GM20000 (cell line): ENCODE measurements around the gene MYDGF.
"Not testable (repeated sequence)": the region's sequence is repeated elsewhere in the genome, so short reads cannot be mapped to it uniquely, and the experiment has no call there.

Experiments used
- DNase-seq: peaks from one replicate; pipeline ENCODE4 v3.0.0; 2012; ENCODE audit warnings: low spot score
- TF ChIP-seq, protein P1 (sequence below): IDR thresholded peaks from 2 replicates; pipeline ENCODE4 v1.5.1; 2012; ENCODE audit warnings: mild to moderate bottlenecking, control low read depth; ENCODE audit errors: extremely low read depth, missing control alignments

The MYDGF gene

DNA sequence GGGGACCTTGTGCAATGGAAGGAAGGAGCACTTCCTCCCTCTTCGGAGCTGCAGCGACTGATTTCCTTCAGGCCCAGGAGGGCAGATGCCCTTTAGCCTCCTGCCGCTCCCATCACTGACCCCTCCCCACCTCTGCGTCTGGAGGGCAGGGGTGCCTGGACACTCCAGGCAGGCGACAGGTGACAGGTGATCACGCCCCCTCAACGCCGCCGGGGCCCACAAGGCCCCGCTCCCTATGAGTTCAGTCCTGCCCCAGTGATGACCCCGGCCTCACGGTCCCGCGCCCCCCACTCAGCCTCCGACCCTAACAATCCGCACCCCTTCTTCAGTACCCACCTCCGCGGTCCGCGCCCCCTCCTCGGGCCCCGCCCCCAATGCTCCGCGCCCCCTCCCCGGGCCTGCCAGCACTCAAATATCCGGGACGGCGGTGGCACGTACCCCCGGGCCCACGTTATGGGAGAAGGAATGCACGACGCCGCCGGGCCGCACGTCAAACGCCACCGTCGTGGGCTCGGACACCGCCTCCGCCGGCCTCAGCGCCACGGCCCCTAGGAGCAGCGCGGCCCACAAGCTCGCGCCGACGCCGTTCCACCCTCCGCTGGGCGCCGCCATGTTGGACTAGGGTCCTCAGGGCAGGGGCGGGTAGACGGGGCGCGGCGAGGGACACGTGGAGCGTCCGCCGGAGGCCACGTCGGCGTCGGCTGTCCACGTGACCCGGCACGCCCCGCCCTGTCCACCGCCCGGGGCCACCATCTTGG lies at the start of gene MYDGF:
MYDGF (minus strand) TSS at position 620 of the 758 bp plus-strand sequence; CDS start at position 612, 8 bp downstream.
- TF ChIP-seq, protein P1, sequence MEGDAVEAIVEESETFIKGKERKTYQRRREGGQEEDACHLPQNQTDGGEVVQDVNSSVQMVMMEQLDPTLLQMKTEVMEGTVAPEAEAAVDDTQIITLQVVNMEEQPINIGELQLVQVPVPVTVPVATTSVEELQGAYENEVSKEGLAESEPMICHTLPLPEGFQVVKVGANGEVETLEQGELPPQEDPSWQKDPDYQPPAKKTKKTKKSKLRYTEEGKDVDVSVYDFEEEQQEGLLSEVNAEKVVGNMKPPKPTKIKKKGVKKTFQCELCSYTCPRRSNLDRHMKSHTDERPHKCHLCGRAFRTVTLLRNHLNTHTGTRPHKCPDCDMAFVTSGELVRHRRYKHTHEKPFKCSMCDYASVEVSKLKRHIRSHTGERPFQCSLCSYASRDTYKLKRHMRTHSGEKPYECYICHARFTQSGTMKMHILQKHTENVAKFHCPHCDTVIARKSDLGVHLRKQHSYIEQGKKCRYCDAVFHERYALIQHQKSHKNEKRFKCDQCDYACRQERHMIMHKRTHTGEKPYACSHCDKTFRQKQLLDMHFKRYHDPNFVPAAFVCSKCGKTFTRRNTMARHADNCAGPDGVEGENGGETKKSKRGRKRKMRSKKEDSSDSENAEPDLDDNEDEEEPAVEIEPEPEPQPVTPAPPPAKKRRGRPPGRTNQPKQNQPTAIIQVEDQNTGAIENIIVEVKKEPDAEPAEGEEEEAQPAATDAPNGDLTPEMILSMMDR = no peak
- DNase-seq = peak; percentile 100

DNA sequence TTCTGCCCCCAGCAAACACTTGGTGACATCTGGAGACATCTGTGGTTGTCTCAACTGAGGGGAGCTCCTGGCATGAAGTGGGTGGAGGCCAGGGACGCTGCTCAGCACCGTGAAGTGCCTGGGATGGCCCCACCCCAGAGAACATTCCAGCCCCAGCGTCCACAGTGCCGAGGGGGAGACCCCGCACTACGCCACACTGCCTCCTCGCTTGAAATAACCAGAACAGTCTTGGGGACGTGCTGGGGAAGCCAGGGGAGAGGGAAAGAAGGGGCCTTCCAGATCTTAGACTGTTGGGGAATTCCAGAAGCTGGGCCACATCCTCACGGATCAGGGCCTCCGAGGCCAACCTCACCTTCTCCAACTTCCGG lies 49.3 kb upstream of the MYDGF start:
- TF ChIP-seq, protein P1 = no peak
- DNase-seq = no peak

DNA sequence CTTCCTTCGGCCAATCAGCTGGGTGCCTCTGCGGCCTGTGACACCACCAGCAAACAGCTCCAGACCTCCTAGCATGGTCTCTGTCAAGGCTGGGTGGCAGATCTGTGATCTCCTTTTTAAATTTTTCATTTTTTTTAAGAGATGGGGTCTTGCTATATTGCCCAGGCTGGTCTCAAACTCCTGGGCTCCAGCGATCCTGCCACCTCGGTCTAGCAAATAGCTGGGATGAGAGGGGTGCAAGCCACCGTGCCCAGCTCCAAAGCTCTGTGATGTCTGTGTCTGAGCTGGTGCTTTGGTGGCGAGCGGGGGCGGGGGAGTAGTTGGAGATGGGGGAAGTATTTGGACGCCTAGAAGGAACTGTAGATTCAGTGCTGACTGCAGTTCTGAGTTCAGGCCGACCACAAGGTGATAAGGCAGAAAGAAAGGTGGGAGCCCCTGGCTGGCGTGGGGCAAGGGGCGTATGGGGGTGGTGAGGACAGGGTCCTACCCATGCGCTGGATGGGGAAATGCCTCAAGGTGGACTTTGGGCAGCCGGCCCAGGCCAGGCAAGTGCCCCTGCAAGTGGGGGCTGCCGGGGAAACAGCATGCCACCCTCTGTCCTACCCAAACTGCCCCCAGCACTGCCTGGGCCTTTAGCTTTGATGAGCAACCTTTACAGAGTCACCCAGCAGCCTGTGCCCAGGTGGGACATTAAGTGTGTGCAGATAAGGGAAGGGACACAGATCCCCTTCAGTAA lies 48.0 kb upstream of the MYDGF start:
- TF ChIP-seq, protein P1 = no peak
- DNase-seq = no peak

DNA sequence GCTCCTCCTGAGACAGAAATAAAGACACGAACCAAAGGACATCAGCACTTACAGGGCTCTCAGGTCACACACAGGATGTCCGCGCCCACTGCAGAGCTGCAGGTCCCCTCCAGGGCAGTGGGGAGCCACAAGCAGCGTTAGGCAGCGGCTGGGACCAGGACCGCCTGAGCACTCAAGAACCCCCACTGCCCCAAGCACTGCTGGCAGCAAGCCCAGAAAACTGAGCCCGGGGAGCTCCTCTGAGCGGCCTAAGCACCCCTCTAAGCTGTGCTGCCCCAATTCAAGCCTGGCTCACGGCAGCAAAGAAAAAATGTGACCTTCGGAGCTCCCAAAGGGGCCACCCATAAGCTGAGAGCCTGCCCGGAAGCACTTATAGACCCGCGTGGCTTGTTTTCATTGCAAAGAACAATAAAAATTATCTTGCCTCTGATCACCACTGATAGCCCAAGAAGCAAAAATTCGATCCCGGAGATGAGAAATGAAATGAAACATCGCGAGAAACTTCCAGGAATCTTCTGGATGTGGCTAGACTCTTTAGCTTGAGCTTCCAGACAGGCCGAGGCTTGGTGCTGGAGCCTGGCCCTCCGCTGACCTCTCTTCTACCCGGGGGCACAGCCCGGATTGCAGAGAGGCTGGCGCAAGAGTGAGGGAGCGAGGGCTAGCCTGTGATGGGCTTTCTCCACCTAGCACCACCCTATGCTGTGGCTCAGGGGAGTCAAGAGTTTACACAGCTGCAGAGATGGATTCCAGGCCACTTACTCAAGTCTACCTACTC lies 47.2 kb upstream of the MYDGF start:
- DNase-seq = no peak
- TF ChIP-seq, protein P1 = no peak

DNA sequence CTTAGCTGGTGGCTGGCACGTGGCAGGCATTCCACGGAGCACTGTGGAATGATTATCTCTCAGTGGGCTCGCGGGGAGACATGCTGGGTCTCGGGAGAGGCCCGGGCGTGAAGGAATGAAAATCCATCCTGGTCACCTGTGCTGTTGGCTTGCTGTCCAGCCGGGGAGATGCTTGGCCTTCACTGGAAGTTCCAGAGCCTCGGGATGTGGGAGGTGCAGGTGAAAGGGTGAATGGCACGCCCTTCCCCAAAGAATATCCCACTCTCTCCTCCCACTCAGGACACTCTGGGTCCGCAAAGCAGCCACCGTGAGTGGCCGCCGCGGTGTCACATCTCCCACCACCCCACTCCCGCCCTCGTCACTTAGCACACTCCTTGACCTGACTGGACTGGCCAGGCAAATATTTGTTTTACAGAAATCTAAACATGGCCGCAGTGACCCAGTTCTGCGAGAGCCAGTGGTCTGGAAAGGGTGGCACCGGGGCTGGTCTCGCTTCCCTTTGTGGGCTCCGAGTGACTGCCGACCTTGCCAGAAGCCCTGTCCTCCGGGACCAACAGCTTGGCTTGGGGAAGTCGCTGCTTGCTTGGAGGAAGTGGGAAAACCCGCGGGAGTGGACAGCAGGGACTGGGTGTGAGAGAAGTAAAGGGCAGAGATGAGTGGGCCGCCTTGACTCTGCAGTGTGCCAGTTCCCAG lies 45.5 kb upstream of the MYDGF start:
- TF ChIP-seq, protein P1 = no peak
- DNase-seq = no peak

DNA sequence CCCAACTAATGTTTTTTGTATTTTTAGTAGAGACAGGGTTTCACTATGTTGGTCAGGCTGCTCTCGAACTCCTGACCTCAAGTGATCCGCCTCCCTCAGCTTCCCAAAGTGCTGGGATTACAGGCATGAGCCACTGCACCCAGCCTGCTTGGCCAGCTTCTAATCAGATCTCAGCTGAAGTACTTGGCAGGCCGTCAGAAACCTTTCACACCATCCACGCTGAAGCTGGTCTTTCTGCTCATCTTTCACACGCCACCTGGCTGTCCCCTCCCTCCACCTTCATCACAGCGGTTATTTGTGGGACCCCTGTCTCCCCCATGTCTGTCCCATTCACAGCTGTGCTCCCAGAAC lies 45.0 kb upstream of the MYDGF start:
- DNase-seq = not testable (repeated sequence)

DNA sequence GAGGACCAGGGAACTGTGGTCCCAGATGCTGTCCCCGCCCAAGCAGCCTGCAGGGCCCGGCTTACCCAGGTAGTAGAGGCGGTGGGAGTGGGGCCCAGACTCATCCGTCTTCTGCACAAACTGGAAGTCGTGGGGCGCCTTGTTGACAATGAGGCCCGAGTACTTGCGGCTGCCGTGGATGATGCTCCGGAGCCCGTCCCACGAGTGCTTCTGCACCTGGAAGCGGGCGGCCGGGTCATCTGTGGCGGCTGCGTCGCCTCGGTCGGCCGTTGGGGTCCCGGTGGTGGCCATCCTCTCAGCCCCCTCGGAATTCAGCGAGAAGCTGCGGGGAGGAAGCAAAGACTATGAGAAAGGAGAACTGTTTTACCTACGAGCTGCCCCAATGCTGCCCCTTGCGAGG lies 43.9 kb upstream of the MYDGF start:
- TF ChIP-seq, protein P1 = no peak
- no peak for DNase-seq
